HG03060 (cell line): Measurements from ENCODE around the gene SLC38A9.
"Not testable (repeated sequence)": the region's sequence is repeated elsewhere in the genome, so short reads cannot be mapped to it uniquely, and the experiment has no call there.

Source experiments
- ATAC-seq: cut with Tn5 transposase; IDR thresholded peaks from one replicate; pipeline ENCODE4 v1.9.1; 2021; ENCODE audit warnings: low read depth, moderate number of reproducible peaks; ENCODE audit not compliant: unreplicated experiment

SLC38A9 gene

DNA sequence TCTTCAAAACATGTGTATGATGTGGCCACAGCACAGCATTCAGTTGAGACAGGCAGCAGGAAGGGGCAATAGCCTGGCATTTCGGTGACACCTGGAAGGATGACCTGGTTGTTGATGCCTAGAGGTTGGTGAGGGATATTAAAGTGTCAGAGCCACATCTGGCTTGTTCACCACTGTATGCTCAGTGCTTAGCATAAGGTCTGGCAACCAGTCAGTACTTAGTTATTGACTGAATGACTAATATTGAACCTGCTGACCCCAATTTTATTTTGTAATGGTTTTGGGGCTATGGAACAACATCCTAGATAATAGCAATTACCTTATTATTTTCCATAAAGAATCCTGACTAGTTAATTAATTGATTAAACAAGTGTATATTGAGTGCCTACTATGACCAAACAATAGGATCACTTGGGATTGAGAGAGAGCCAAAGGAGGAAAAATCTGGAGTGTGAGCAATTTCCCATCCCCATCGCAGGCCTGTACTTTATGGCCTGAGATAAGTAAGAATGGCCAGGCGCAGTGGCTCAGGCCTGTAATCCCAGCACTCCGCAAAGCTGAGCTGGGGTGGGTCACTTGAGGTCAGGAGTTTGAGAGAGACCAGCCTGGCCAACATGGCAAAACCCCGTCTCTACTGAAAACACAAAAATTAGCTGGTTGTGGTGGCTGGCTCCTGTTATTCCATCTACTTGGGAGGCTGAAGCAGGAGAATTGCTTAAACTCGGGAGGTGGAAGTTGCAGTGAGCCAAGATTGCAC lies 91.9 kb downstream of the SLC38A9 start:
- ATAC-seq = no peak

- ATAC-seq = no peak
Observed at GRCh38 chr5:55618318-55618717, 93.8 kb downstream of the SLC38A9 start.

DNA sequence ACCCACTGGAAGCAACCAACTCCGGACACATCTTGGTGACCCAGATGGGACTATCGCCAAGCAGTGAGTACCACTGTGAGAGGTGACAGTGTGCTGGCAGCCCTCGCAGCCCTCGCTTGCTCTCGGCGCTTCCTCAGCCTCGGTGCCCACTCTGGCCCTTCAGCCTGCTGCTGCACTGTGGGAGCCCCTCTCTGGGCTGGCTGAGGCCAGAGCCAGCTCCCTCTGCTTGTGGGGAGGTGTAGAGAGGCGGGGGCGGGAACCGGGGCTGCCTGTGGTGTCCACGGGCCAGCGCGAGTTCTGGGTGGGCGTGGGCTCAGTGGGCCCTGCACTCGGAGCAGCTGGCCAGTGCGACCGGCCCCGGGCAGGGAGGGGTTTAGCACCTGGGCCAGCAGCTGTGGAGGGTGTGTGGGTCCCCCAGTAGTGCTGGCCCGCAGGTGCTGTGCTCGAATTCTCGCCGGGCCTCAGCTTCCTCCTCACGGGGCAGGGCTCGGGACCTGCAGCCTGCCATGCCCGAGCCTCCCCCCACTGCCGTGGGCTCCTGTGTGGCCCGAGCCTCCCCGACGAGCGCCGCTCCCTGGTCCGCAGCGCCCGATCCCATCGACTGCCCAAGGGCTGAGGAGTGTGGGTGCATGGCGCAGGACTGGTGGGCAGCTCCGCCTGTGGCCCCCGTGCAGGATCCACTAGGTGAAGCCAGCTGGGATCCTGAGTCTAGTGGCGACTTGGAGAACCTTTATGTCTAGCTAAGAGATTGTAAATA lies 98.8 kb downstream of the SLC38A9 start:
- no peak for ATAC-seq

DNA sequence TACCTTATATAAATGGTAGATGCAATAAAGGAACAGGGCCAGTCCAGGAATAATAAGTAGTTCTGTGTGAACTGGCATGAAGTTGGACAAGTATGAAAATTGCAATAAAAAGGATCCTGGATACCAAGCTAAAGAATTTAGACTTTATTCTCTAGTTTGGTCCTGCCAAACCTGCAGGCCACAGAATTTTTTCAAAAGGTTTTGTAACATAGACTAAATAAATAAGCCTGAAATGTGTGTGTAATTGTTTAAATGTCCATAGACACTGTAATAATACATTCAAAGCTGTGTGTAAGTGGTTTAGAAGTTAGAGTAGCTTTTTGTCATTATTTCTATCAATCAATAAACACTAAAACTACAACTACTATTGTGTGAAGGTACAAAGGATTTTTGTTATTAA lies 101.6 kb downstream of the SLC38A9 start:
- no peak for ATAC-seq

DNA sequence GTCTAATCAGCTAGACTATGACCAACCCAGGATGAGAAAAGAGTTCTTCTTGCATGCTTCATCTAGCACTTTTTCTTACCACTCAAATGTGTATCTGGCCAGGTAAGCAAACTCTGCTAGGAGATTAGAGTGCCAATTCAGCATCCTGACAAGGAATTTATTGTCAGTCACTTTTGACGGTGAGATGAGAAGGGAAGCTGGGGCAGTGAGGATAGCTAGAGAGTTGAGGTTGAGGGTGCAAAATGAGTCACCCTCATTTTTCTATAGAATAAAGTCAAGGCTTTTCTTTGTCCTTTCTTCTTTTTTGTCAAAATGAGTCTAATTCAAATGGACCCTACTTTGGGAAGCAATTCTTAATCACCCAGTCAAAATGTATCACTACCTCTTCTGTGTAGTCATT lies 102.7 kb downstream of the SLC38A9 start:
- no peak for ATAC-seq

- ATAC-seq = no peak
Observed at GRCh38 chr5:55608595-55609349, 103.4 kb downstream of the SLC38A9 start.

DNA sequence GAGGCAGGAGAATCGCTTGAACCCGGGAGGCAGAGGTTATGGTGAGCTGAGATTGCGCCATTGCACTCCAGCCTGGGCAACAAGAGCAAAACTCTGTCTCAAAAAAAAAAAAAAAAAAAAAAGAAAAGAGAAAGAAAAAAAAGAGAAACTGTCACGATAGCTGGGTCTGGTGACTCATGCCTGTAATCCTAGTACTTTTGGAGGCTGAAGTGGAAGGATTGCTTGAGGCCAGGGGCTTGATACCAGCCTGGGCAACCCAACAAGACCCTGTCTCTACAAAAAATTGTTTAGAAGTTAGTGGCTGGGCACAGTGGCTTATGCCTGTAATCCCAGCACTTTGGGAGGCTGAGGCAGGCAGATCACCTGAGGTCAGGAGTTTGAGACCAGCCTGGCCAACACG lies 104.8 kb downstream of the SLC38A9 start:
- not testable (repeated sequence) for ATAC-seq

GRCh38 chr5:55604611-55605067 lies 107.5 kb downstream of the SLC38A9 start:
- ATAC-seq = no peak

GRCh38 chr5:55603922-55604321 lies 108.2 kb downstream of the SLC38A9 start:
- ATAC-seq = no peak

DNA sequence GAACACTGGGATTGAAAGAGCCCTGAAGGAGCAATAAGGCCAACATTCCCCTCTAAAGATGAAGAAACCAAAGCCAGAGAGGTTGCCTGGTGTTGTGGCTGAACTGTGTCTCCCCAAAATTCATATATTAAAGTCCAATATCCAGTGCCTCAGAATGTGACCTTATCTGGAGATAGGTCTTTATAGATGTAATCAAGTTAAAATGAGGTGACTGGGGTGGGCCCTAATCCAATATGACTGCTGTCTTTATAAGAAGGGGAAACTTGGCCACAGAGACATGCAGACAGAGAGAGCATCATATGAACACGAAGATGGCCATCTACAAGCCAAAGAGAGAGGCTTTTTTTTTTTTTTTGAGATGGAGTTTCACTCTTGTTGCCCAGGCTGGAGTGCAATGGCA lies 110.5 kb downstream of the SLC38A9 start:
- no peak for ATAC-seq

DNA sequence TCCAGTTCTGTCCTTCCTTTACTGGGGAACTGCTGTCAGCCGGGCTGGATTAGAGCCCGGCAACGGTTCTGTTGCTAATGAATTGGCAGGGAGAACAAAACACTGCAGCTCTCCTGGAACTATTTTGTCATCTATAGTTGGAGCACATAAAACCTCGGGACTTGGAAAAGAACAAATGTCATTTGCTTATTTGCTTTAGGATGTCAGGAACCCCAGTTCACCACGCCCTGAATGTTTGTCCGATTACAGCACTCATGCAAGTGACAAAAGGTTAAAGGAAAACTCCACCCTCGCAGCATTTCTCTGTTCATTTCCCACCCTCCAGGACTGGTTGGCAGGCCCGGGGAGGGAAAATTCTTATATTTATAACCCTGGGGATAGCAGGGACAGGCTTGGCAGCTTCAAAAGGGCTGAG lies 110.9 kb downstream of the SLC38A9 start:
- no peak for ATAC-seq

DNA sequence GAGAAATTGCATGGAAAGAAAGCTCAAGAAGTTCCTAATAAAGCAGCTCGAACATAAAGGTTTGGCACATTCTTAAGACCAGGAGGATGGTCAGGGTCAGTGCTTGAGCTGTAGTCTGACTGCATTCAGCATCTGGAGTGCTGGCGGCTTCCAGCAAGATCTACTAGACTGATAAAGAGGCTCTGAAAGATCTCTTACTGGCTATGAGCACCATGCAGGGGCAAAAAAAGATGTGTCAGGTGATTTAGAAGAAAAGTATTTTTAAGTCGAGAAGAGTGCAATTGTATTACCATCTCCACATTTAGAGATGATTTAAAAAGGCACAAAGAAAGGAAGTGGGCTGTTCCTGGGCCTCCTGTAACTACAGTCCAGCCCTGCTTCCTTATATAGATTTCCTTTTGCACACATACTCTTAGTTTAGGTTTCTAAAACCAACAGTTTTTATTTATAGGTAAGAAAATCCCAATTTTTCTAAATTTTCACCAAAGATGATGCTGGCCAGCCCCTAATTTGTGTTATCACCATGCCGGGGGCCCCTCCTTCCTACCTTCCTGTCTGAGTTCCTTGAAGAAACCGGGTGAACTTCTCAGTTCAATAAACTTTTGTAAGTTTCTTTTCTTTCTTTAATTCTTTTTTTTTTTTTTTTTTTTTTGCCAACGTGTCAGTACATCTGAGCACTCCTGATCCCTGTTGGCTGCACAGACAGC lies 111.5 kb downstream of the SLC38A9 start:
- no peak for ATAC-seq

DNA sequence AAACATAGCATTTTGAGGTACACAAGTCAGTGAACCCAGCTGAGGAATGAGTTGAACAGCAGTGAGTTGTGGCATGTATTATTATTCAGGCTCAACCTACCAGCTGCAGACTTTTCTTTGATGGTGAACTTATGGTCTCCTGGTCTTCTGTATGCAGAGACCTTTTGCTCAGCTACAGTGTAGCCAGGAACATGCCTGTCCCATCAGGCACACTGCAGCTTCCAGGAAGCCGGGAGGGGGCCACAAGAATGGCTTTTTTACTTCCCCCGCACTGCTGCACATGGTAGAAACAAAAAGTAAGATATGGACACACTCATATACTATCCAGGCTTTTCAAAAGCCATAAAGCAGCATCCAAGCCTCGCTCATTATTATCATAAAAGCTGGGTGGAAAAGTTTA lies 112.0 kb downstream of the SLC38A9 start:
- ATAC-seq = no peak

DNA sequence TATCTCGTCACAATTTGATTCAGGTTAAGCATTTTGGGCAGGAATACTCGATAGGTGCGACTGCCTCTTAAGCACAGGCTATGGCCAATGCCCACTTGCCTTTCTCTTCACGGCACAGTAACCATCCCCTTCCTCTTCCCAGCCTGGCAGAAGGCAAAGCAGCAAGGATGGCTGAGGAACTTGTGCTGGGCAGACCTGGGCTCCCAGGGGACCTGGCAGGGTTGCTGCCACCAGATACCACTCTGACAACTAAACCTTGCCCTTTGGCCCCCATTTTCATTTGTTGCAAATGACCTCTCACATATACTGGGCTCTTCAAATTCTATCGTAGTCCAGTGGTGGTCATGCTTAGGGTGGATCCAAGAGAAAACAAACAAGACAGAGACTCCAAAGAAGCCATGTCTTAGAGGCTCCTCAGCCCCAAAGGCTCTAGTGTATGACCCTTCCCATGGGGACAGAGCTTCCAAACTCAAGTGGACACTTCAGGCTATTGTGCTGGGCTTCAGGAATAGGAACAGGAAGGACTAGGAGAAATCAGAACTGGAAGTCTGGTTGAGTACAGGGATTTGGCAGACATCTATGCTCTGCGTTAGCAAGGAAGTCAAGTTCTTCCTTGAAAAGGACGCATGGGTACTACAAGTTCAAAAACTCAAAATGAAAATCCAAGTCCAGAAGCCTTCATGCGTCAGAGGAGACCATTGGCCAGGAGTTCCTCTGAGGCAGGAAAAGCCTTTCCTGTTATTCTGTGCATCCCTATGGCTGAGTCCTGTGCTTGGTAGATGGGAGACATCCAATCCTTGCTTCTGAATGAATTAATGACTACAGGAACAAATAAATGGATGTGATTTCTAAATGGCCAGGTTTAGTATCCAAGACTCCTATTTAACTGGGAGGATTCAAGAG lies 112.7 kb downstream of the SLC38A9 start:
- ATAC-seq = no peak

DNA sequence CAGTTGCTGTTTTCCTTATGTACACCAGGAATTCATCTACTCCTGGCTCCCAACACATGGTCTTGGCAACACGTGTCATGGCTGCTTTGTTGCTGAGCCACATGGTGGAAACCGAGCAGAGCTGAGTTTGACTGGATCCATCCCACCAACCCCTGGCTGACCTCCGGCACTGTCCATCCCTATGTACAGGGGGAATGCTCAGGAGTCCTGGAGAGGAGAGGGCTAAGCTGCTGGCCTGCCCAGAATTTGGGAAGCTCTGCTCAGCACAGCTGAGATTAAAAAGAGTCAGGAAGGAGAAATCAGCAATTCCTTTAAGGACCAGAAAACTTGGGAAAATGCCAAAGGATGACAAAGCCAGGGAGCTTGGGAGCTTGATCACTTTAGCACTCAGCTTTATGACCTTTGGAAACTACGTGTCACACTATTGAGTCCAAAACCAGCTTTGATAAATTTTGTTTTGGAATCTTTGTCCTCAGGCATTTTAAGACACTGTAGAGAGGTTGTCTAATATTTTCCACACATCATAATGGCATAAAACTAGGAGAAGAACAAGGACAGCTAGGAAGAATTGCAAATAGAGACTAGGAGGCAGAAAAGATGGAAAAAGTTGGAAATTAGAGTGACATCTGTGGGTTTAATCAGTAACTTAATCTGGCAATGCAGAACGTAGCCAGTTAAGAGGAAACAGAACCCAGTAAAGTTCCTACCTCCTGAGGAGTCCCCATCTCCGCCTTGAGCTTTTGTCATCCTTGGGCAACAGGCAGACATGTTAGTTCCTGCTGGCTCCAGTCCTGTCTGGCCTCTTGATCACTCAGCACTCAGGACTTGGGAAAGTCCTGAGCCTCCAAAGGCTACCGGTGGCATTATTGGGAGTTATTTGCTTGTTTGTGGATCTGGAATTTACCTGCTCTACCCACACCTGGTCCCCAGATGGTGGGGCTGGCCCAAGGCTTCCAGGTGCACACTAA lies 114.8 kb downstream of the SLC38A9 start:
- ATAC-seq = no peak

DNA sequence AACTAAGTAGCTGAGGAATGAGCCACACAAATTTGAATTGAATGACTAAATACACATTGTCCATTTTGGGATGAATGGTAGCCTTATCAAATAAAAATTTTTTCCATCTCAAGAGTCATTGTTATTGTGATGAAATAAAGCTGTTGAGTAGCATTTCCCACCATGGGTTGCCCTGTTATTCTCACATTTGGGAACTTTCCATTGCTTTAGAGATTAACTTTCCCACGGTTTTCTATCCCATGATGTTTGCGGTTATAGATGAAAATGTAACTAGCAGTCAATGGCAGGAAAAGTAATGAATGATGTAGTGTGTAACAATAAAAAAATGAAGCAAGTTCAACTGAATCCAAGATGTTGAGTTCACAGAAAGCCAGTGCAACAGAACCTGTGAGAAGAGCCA lies 117.5 kb downstream of the SLC38A9 start:
- no peak for ATAC-seq

GRCh38 chr5:55593115-55593472 lies 119.0 kb downstream of the SLC38A9 start:
- no peak for ATAC-seq

- no peak for ATAC-seq
Observed at GRCh38 chr5:55592388-55593114, 119.6 kb downstream of the SLC38A9 start.
